Fibroblast of peridontal ligament (primary cell): ENCODE results near the gene DNAJC28.
"Not testable (repeated sequence)": the region's sequence is repeated elsewhere in the genome, so short reads cannot be mapped to it uniquely, and the experiment has no call there.

Source experiments
- DNase-seq: peaks from one replicate; pipeline ENCODE4 v3.0.0-alpha.2; 2010; ENCODE audit errors: extremely low read depth

Gene DNAJC28

DNA sequence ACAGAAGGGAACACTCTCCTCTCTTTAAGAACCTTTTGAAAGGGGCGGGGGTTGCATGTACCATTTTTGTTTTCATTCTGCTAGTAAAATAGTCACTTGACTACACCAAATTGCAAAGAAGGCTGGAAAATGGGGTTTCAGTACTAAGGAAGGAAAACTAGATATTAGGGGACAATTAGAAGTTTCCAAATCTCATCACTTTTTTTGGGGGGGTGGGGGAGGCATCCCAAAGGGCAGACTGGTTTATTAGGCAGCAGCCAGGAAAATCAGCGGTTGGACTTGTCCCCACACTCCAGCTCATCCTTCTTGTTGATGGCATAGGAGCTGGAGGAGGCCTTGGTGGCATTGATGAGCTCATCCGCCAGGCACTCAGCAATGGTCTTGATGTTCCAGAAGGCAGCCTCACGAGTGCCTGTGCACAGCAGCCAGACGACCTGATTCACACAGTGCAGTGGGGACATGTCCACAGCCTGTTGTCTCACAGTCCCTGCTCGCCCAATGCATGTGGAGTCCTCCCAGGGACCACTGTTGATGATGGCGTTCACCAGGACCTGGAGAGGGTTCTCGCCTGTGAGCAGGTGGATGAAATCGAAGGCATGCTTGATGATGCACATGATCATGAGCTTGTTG lies 10.1 kb downstream of the DNAJC28 start:
- DNase-seq: no peak

DNA sequence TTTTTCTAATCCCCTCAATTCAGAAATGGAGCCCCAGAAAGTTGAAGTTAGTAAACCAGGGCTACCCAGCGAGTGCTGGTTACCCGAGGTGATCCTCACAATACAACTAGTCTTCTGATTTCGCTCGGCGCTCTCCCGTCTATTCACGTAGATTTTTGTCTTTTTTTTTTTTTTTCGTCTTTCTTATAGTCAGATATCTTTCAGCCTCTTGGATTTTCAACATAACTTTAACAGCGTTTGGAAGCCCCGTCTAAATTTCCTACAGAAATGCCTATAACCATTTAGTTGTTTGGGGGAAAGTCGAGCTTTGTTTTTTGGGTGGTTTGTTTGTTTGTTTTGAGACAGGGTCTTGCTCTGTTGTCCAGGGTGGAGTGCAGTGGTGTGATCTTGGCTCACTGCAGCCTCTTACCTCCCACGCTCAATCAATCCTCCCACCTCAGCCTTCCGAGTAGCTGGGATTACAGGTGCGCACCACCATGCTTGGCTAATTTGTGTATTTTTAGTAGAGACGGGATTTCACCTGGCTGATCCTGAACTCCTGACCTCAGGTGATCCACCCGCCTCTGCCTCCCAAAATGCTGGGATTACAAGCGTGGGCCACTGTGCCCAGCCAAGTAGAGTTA lies 10.9 kb downstream of the DNAJC28 start:
- DNase-seq: no peak

DNA sequence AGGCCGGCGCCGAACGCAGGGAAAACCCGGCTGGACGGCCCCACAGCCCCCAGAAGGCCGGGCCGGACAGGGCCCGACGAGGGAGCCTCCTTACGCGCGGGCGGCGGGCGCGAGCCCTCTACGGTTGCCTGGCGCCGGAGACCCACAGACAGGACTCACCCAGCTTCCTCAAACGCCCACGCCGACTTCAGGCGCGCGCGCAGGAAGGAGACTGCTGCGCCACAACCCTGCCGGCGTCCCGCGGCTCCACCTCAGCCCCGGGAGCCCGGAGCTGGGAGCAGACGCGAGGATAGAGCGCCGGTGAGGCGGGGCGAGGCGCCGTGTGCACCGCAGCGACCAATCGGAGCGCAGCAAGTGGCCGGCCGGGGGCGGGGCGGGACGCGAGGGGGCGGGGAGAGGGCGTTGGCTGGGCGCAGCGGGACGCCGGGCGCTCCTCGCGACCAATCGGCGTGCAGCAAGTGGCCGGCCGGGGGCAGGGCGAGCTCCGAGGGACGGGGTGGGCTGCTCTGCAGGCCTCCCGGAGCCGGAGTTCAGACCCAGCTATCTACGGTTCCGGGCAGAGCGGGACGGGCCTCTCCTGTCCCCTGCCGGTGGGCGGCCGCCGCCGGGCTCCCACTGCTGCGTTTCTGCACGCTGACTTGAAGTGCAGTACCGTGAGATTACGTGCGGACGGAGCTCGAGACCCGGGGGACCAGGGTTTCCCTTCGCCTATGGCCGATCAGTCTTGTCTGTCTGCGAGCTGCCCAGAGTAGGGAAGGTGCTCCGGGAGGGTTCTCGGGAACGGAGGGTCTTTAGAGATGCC lies 11.6 kb downstream of the DNAJC28 start, which contains the start of gene TMEM50B:
TMEM50B (minus strand) TSS at position 296 of the 802 bp plus-strand sequence. CDS start 11,089 bp downstream, outside the sequence.
- DNase-seq: peak; percentile 89

DNA sequence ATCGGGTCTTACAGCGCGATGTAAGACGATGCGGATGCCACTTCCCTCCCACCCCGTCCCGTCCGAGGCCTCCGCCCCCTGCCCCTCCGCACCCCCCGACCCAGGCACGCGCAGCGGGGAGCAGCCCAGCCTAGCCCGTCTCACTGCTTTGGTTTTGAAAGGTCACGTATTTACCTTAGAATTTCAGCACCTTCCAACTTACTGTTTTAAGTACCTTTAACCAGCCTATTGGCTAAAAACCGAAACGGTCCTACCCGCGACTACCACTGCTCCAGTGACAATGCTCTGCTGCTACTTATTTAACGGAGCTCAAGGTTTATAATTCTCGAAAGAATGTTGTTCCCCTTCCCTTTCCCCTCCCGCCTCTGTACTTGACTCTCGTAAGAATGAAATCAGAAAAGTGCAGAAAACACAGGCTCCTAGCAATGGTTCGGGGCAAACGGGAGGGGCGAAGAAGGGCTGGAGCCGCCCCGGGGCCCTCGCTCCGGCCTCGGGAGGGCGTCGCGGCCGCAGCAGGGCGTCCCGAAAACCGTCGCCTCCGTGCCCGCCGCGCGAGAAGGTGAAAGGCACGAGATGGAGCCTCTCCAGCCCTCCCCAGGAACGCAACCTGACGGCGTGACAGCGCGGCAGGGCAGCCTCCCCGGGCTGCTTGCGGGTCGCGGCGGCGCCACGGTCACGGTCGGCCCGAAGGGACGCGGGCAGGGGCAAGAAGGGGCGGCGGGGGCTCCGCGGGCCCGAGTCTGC lies 12.4 kb downstream of the DNAJC28 start:
- DNase-seq: peak; percentile 27

DNA sequence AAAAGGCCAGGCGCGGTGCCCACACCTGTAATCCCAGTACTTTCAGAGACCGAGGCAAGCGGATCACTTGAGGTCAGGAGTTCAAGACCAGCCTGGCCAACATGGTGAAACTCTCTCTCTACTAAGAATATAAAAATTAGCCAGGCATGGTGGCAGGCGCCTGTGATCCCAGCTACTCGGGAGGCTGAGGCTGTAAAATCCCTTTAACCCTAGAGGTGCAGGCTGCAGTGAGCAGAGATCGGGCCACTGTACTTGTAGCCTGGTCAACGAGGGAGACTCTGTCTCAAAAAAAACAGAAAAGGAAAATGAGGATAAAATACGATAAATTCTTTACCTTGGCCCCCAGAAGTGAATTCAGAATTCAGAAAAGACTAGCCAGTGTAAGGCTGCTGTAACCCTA lies 13.3 kb downstream of the DNAJC28 start:
- DNase-seq: no peak

DNA sequence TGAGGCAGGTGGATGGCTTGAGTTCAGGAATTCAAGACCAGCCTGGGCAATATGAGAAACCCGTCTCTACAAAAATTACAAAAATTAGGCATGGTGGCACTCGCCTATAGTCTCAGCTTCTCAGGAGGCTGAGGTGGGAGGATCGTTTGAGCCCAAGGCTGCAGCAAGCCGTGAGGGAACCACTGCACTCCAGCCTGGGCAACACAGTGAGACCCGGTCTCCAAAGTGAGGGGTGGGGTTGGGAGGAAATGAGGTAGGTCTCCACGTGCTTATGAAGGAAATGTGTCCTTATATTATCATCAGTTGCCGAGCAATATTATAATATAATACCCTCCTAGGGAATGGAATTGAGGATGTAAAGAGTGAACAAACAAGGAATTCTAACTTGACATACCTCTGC lies 14.4 kb downstream of the DNAJC28 start:
- DNase-seq: no peak

DNA sequence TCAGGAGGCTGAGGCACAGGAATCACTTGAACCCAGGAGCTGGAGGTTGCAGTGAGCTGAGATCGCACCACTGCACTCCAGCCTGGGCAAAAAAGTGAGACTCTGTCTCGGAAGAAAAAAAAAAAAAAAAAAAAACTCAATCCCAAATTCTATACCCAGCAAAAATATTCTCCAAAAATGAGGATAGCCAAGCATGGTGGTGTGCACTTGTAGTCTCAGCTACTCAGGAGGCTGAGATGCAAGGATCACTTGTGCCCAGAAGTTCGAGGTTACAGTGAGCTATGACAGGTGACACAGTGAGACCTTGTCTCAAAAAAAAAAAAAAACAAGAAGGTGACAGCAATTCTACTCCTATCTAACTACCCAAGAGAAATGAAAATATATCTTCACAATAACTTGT lies 18.2 kb downstream of the DNAJC28 start:
- DNase-seq: no peak

DNA sequence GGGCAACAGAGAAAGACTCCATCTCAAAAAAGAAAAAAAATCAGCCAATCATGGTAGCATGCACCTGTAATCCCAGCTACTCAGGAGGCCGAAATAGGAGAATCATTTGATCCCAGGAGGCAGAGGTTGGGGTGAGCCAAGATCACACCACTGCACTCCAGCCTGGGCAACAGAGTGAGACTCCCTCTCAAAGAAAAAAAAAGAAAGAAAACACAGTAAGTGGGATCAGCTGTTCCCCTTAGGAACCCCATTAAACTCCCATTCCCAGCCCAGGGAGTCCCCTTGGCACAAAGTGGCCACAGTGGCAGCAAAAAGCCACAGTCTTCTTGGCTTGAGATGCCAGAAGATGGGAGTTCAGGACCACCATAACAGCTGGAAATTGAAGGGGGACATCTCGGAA lies 20.8 kb downstream of the DNAJC28 start:
- no peak for DNase-seq

DNA sequence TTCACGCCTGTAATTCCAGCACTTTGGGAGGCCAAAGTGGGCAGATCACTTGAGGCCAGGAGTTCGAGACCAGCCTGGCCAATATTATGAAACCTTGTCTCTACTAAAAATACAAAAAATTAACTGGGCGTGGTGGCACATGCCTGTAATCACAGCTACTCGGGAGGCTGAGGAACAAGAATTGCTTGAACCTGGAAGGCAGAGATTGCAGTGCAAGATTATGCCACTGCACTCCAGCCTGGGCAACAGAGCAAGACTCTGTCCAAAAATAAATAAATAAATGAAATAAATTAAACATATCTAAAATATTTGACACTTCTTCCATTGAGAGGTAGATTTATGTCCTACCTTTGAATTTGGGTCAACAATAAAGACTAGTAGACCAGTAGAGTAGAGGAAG lies 22.3 kb downstream of the DNAJC28 start:
- not testable (repeated sequence) for DNase-seq

DNA sequence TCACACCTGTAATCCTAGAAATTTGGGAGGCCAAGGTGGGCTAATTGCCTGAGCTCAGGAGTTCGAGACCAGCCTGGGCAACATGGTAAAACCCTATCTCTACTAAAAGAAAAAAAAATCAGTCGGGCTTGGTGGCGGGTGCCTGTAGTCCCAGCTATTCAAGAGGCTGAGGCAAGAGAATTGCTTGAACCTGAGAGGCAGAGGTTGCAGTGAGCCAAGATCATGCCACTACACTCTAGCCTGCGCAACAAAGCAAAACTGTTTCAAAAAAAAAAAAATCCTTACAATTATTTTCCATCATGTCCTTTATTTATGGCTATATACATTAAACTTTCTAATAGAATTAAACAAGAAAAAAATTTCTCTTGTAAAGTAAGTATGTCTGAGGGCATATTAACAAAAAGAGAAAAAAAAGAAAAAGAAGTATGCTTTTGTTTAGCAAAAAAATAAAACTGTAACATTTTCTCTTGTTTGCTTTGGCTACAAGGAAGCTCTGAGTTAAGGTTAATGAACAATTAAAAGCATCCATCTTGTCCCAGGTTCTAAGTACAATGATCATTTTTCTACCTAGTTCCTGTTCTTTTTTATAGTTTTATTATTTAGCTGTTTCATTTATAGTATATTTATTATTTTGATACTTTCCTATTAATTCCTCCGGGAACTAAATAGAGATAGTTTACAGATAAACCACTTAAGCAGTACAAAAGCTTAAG lies 29.8 kb downstream of the DNAJC28 start:
- no peak for DNase-seq

DNA sequence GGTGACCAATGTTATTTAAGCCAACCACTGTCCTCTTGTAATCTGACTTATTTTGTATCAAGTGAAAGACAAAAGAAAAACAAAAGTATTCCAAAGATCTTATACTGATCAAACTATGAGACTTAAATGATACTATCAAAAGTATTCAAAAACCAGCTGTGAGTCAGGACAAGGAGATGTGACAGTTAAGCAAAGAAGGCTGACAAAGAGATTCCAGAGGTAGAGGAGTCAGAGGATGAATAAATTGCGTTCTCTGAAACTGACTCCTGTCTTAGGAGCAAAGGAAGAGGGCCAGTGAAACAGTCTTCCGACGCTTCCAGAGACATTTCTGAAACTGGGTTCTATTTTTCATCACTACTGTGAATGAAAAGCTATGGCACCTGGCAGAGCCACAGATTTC lies 32.7 kb downstream of the DNAJC28 start:
- no peak for DNase-seq

DNA sequence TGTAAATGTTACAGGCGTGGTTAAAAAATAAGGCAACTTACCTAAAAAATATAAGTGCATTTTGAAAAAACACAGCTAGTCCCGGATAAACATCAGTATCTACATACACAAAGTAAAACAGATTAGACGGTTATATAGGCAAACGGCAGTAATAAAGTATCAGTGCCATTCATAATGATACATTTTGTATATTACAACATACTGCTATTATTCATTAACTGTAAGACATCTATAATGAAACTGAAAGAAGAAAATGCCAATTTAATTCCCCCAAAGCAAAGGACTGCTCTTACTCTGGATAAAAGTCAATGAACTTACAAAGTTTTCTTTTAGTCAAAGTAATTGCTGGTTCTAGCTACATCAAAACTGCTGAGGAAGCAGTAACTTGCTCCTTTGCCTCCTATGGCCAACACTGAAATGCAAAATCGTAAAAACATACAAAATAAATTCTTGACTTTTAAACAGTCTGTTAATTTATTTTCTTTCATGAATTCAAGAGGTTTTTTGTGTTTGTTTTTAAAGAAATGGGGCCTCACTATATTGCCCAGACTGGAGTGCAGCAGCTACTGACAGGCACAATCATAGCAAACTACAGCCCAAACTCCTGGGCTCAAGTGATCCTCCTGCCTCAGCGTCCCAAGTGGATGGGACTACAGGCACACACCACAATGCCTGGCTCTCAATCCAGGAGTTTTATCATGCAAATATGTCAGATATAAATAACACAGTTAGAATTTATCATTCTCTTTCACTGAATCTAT lies 35.6 kb downstream of the DNAJC28 start:
- DNase-seq: no peak

DNA sequence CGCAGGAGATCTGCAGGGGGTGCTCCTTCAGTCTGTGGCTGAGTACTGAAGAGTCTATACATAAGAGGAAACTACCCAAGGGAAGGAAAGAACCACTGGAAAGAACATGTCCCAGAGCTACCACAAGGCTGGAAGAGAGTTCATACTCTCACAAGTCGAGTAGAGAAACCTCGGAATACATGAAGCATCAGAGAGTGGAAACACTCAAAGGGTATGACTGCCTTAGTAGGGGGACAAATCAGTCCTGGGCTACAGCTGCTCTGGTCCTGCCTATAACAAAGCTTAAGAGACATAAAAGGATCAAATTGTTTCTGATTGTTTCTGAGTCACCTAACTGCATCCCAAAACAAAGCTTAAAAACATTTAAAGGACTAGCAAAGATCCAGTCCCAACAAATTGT lies 39.2 kb downstream of the DNAJC28 start:
- no peak for DNase-seq

DNA sequence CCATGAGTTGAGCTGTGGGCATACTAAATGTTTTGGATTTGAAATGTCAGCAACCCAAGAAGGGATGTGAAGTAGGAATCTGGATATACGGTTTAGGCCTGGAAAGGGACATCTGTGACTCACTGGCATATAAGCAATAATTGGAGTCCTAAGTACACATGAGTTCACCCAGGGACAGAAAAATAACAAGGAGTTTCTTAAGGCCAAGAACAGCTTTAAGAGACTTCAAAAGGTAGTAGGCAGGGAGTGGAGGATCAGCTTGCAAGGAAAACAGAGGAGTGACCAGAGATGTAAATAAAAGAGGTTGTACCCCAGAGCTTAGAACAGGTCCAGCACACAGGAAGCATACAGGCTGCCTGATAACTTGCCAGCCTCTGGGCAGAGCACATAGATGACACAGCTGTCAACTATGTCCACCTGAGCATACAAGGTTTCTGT lies 39.9 kb downstream of the DNAJC28 start:
- peak; percentile 18 for DNase-seq

DNA sequence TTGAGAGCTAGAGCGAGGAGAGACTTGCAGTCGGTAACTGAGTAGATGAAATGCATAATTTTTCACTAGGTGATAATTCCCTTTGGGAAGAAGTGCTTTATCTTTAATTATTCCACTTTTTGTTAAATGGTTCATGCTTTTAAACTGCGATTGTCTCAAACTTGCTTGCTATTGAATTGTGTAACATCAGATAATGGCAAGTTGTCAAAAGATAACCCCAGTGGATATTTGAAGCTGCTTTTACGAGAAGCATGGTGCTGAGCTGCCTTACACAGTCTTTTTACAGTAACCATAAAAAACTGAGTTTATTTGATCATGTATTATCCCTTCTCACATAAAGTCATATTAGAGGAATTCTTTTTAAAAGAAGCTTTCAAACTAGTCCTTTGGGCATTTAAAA lies 41.9 kb downstream of the DNAJC28 start:
- DNase-seq: no peak

DNA sequence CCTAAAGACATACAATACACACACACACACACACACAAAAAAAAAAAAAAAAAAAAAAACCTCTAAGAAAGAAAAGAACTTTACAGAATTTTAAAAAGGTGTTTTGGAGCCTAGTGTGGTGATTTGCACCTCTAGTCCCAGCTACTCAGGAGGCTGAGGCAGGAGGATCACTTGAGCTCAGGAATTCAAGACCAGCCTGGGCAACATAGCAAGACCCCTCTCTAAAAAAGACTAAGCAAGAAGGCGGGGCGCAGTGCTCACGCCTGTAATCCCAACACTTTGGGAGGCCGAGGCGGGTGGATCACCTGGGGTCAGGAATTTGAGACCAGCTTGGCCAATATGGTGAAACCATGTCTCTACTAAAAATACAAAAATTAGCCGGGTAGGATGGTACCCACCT lies 44.9 kb downstream of the DNAJC28 start:
- not testable (repeated sequence) for DNase-seq

DNA sequence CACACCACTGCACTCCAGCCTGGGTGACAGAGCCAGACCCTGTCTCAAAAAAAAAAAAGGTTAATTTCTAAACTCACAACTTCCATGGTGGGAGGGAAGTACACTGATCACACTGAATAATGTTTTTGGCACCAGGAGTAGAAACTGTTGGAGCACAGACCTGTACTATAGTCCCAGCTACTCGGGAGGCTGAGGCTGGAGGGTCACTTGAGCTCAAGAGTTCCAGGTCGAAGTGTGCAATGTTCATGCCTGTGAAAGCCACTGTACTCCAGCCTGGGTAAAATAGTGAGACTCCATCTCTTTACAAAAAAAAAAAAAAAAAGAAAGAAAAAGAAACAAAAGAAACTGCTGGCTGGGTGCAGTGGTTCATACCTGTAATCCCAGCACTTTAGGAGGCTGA lies 47.0 kb downstream of the DNAJC28 start:
- no peak for DNase-seq

DNA sequence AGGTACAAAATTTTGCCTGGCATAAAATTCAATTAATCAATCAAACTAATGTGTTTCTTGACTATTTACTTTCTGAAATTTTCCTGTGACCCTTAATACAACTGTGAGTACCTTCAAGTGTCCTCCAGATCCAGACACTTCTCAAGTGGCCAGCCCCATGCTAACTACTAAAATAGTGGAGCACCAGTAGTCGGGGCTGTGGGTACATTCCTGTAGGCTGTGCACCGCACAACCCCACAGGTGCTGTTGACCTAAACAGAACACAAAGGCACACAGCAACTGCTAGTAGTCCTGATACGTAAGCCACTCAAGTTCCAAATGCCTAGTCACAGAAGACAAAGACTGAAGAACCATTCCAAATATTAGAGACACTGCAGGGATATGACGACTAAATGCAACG lies 48.3 kb downstream of the DNAJC28 start:
- DNase-seq: no peak

DNA sequence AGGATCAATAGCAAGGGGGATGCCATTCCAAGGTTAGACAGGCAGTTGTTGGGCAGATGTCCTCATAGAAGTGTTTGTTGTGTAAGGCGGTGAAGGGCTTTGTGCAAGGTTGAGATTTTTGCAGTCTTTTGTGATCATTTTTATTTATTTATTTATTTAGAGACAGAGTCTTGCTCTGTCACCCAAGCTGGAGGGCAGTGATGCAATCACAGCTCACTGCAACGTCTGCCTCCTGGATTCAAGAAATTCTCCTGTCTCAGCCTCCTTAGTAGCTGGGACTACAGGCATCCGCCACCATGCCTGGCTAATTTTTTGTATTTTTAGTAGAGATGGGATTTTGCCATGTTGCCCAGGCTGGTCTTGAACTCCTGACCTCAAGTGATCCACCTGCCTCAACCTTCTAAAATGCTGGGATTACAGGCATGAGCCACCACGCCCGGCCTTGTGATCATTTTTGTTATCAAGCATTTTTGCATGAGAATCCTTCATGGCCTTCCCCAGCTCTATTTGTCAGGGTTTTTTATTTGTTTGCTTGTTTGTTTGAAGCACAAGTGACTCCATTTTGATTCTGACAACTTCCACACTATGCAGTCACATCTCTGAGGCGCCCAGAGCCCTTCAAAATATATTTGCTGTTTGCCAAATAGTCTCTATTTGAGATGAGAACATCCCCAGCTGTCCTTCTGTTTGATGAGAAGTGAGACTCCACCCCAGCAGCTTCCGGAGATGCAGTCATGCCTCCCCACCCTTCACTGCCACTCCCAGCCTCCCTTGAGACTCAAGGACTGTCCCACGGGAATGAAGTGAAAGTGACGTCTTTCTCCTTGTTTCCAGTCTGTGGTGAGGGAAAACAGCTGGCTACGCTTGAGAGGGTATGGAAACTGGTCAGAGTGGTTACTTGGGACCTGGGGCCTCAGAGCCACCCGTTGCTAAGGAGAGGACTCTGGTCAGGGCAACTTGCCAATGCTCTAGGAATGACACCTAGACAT lies 49.7 kb downstream of the DNAJC28 start:
- peak; percentile 59 for DNase-seq
